MM.1S (cell line): ENCODE measurements around the gene SLC25A46.
"Not testable (repeated sequence)": the region's sequence is repeated elsewhere in the genome, so short reads cannot be mapped to it uniquely, and the experiment has no call there.

ENCODE experiments used
- DNase-seq: peaks from one replicate; pipeline ENCODE4 v3.0.0-alpha.2; 2015
- H2AFZ ChIP-seq: fragments of 300-600 bp; sonication (generic); 2 replicates; pipeline ENCODE4 v1.6.0; 2016; ENCODE audit warnings: antibody characterized with exemption, low read length
- H3F3A ChIP-seq: fragments of 300-600 bp; sonication (generic); 2 replicates; pipeline ENCODE4 v1.6.1; 2016; ENCODE audit warnings: mild to moderate bottlenecking, antibody characterized with exemption, low read length, moderate library complexity, mixed read lengths; ENCODE audit not compliant: insufficient read depth
- H3K27ac ChIP-seq: fragments of 300-600 bp; sonication (generic); 2 replicates; pipeline ENCODE4 v1.5.1; 2016; ENCODE audit warnings: mild to moderate bottlenecking, low read length
- H3K27me3 ChIP-seq: fragments of 300-600 bp; sonication (generic); replicated peaks from 2 replicates; pipeline ENCODE4 v1.6.0; 2016; ENCODE audit warnings: low read length; ENCODE audit not compliant: insufficient read depth
- H3K36me3 ChIP-seq: fragments of 300-600 bp; sonication (generic); replicated peaks from 2 replicates; pipeline ENCODE4 v1.6.1; 2016; ENCODE audit warnings: mild to moderate bottlenecking, low read length, mixed read lengths; ENCODE audit not compliant: insufficient read depth
- H3K4me1 ChIP-seq: fragments of 300-600 bp; sonication (generic); 2 replicates; pipeline ENCODE4 v1.6.1; 2016; ENCODE audit warnings: low read length, mixed read lengths
- H3K4me2 ChIP-seq: fragments of 300-600 bp; sonication (generic); 2 replicates; pipeline ENCODE4 v1.6.0; 2016; ENCODE audit warnings: low read depth, low read length
- H3K4me3 ChIP-seq: fragments of 300-600 bp; sonication (generic); 2 replicates; pipeline ENCODE4 v1.5.1; 2016; ENCODE audit warnings: low read length, mixed read lengths
- H3K79me2 ChIP-seq: fragments of 300-600 bp; sonication (generic); 2 replicates; pipeline ENCODE4 v1.6.1; 2016; ENCODE audit warnings: mixed run types, low read length, mixed read lengths
- H3K9ac ChIP-seq: fragments of 300-600 bp; sonication (generic); 2 replicates; pipeline ENCODE4 v1.6.1; 2016; ENCODE audit warnings: low read length, mixed read lengths
- H3K9me2 ChIP-seq: fragments of 300-600 bp; sonication (generic); replicated peaks from 2 replicates; pipeline ENCODE4 v1.6.1; 2016; ENCODE audit warnings: mild to moderate bottlenecking, low read length, mixed read lengths; ENCODE audit not compliant: insufficient read depth
- H3K9me3 ChIP-seq: fragments of 300-600 bp; sonication (generic); replicated peaks from 2 replicates; pipeline ENCODE4 v1.6.1; 2016; ENCODE audit warnings: mild to moderate bottlenecking, low read length, mixed read lengths; ENCODE audit not compliant: insufficient read depth
- H4K20me1 ChIP-seq: fragments of 300-600 bp; sonication (generic); 2 replicates; pipeline ENCODE4 v1.6.1; 2016; ENCODE audit warnings: mild to moderate bottlenecking, low read length, moderate library complexity, mixed read lengths; ENCODE audit not compliant: insufficient read depth
- CTCF ChIP-seq: fragments of 300-600 bp; sonication (generic); IDR thresholded peaks from 2 replicates; pipeline ENCODE4 v1.5.1; 2016; ENCODE audit warnings: antibody characterized with exemption, low read length, mixed read lengths
- EZH2 ChIP-seq: fragments of 300-600 bp; sonication (generic); optimal IDR thresholded peaks from 2 replicates; pipeline ENCODE3; 2017; ENCODE audit warnings: low read depth, mild to moderate bottlenecking, antibody characterized with exemption, low read length, mixed read lengths
- EZH2phosphoT487 ChIP-seq: fragments of 300-600 bp; sonication (generic); IDR thresholded peaks from 2 replicates; pipeline ENCODE4 v1.6.1; 2018; ENCODE audit warnings: antibody characterized with exemption, low read length

SLC25A46 gene

GRCh38 chr5:110785356-110785755 lies 46.5 kb downstream of the SLC25A46 start:
- no peaks in the 10 kb centered on the region for H3K4me1 ChIP-seq
- no peak overlapping the region for H2AFZ ChIP-seq
- no peaks in the 10 kb centered on the region for H3K27me3 ChIP-seq
- no peak for DNase-seq
- H3K4me2 ChIP-seq = no peak overlapping the region
- no peaks in the 10 kb centered on the region for H3K36me3 ChIP-seq
- H3K27ac ChIP-seq = no peak overlapping the region
- H3K79me2 ChIP-seq = no peaks in the 10 kb centered on the region
- H3K9me3 ChIP-seq = no peaks in the 10 kb centered on the region; the same call in 1 of the 2 replicates
- TF ChIP-seq CTCF (no peak), EZH2 (no peak), EZH2phosphoT487 (no peak)
- H4K20me1 ChIP-seq = no peaks in the 10 kb centered on the region
- H3K9me2 ChIP-seq = no peaks in the 10 kb centered on the region
- no peak overlapping the region for H3K4me3 ChIP-seq
- H3K9ac ChIP-seq = no peak overlapping the region
- H3F3A ChIP-seq = no peaks in the 10 kb centered on the region

- not testable (repeated sequence) for H3K4me1 ChIP-seq, H2AFZ ChIP-seq, H3K27me3 ChIP-seq, H4K20me1 ChIP-seq, H3K27ac ChIP-seq, H3K36me3 ChIP-seq, H3K9ac ChIP-seq, H3K9me2 ChIP-seq, H3K4me3 ChIP-seq, DNase-seq, H3F3A ChIP-seq, H3K4me2 ChIP-seq, H3K9me3 ChIP-seq, H3K79me2 ChIP-seq
Observed at GRCh38 chr5:110788006-110788405, 49.2 kb downstream of the SLC25A46 start.

GRCh38 chr5:110790673-110791072 lies 51.9 kb downstream of the SLC25A46 start:
- no peak overlapping the region for H3K4me2 ChIP-seq
- no peaks in the 10 kb centered on the region for H4K20me1 ChIP-seq
- no peaks in the 10 kb centered on the region for H3K9me2 ChIP-seq
- H3K27me3 ChIP-seq = no peaks in the 10 kb centered on the region
- no peaks in the 10 kb centered on the region for H3K4me1 ChIP-seq
- no peak overlapping the region for H3K4me3 ChIP-seq
- H3F3A ChIP-seq = no peaks in the 10 kb centered on the region
- H3K9ac ChIP-seq = no peak overlapping the region
- DNase-seq = no peak
- no peaks in the 10 kb centered on the region for H3K36me3 ChIP-seq
- H3K9me3 ChIP-seq = no peaks in the 10 kb centered on the region
- H3K27ac ChIP-seq = no peak overlapping the region
- no peaks in the 10 kb centered on the region for H3K79me2 ChIP-seq
- no peak overlapping the region for H2AFZ ChIP-seq
- no peak for TF ChIP-seq EZH2phosphoT487

- Histone ChIP-seq H4K20me1 (no peaks in the 10 kb centered on the region), H3K4me2 (no peak overlapping the region), H3K9me2 (no peaks in the 10 kb centered on the region), H3K79me2 (no peaks in the 10 kb centered on the region), H3F3A (no peaks in the 10 kb centered on the region), H3K4me1 (no peaks in the 10 kb centered on the region), H3K36me3 (no peaks in the 10 kb centered on the region), H3K9me3 (no peaks in the 10 kb centered on the region), H3K4me3 (no peak overlapping the region), H3K9ac (no peak overlapping the region), H2AFZ (no peak overlapping the region), H3K27me3 (no peaks in the 10 kb centered on the region), H3K27ac (no peak overlapping the region)
- TF ChIP-seq EZH2 (no peak), EZH2phosphoT487 (no peak), CTCF (no peak)
- no peak for DNase-seq
Observed at GRCh38 chr5:110802998-110803397, 64.2 kb downstream of the SLC25A46 start.
